ENCODE data around the gene RRN3. TPM values are rescaled to one million over a fixed set of nuclear protein-coding genes. Genes with fewer than 3 reads are reported as not detected.
"Not testable (repeated sequence)": the region's sequence is repeated elsewhere in the genome, so short reads cannot be mapped to it uniquely, and the experiment has no call there.

Gene RRN3
- total RNA-seq, 4 donors from 2014 or later, result 13.5 to 33.0 (median 24.0) TPM

- in situ Hi-C loops (cut with MboI; ENCODE audit: low pct_ligation_motif_present in 1 of 4, low pct_unique_long_range_greater_than_20kb in 1 of 4, low sequenced_read_pairs in 3 of 4); H3K36me3 ChIP-seq: not testable (repeated sequence)
These were observed 5.4 kb upstream of the RRN3 start for GRCh38 chr16:15099366-15099909.

GRCh38 chr16:15096583-15096972 lies 2.5 kb upstream of the RRN3 start:
- peaks cover 9 to 18% (median 12%) of the 10 kb centered on the region in 4 donors for H3K4me1 ChIP-seq
- H3K36me3 ChIP-seq; H3K27me3 ChIP-seq; H3K9me3 ChIP-seq; H3K4me3 ChIP-seq; in situ Hi-C loops (cut with MboI; ENCODE audit: low pct_ligation_motif_present in 1 of 4, low pct_unique_long_range_greater_than_20kb in 1 of 4, low sequenced_read_pairs in 3 of 4); H3K27ac ChIP-seq; DNase-seq; intact Hi-C loops (cut with DNase I; ENCODE audit: low total_unique reads): not testable (repeated sequence)
- WGBS, 2 donors (ENCODE audit: low coverage in 1 of 2), result 88 to 93% methylated on average over 8 to 9 of the region's 9 CpGs

More at GRCh38 chr16:15099366-15099909, 5.4 kb upstream of the RRN3 start:
- intact Hi-C loops (cut with DNase I; ENCODE audit: low total_unique reads); H3K4me1 ChIP-seq; H3K9me3 ChIP-seq; DNase-seq; H3K27me3 ChIP-seq; H3K4me3 ChIP-seq; H3K27ac ChIP-seq: not testable (repeated sequence)
- WGBS, 2 donors (ENCODE audit: low coverage in 1 of 2), result 81 to 92% methylated on average over 2 of the region's 2 CpGs

- Histone ChIP-seq H3K4me1 (peaks cover 9 to 18% (median 12%) of the 10 kb centered on the region in 4 donors), H3K27ac (peak overlapping the region; percentile 84 to 91 (median 87)), H3K4me3 (peak overlapping the region; percentile 54 to 69 (median 56))
- 0 to 8% methylated on average over 2 to 13 of the region's 14 CpGs for WGBS, 2 donors (ENCODE audit: low coverage in 1 of 2)
- H3K27me3 ChIP-seq; DNase-seq; H3K36me3 ChIP-seq; H3K9me3 ChIP-seq; in situ Hi-C loops (cut with MboI; ENCODE audit: low pct_ligation_motif_present in 1 of 4, low pct_unique_long_range_greater_than_20kb in 1 of 4, low sequenced_read_pairs in 3 of 4); intact Hi-C loops (cut with DNase I; ENCODE audit: low total_unique reads): not testable (repeated sequence)
These were observed 509 bp downstream of the RRN3 start for GRCh38 chr16:15093571-15093954.

DNA sequence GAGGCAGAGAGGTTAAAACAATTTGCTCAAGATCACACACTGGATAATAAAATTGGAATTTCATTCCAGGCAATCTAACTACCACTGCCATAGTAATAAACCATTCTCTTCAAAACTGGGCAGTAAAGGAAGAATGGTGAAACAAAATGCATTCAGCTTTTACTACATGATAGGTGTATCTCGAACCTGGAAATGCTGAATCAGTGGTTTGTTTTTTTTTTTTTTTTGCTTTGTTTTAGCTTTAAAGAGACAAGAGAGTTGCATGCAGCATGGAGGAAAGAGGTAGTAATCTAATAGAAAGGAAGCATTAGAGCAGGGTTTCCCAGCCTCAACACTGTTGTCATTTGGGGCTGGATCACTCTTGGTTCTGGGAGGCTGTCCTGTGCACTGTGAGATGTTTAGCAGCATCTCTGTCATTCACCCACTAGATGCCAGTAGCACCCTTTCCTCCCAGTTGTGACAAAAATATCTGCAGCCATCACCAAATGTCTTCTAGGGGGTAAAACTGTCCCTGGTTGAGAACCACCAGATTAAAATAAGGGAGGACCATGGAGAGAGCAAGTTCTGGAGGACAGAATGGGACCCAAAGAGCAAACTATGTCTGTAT lies 3.3 kb downstream of the RRN3 start:
- 45 to 72% methylated on average over 1 of the region's 1 CpG for WGBS, 2 donors (ENCODE audit: low coverage in 1 of 2)
- in situ Hi-C loops (cut with MboI; ENCODE audit: low pct_ligation_motif_present in 1 of 4, low pct_unique_long_range_greater_than_20kb in 1 of 4, low sequenced_read_pairs in 3 of 4); H3K27ac ChIP-seq; H3K9me3 ChIP-seq; DNase-seq; H3K27me3 ChIP-seq; H3K4me3 ChIP-seq; intact Hi-C loops (cut with DNase I; ENCODE audit: low total_unique reads): not testable (repeated sequence)
- Histone ChIP-seq H3K4me1 (peaks cover 9 to 18% (median 11%) of the 10 kb centered on the region in 4 donors), H3K36me3 (peaks cover 0 to 12% (median 0%) of the 10 kb centered on the region in 4 donors)

- H3K27ac ChIP-seq; DNase-seq; H3K9me3 ChIP-seq; H3K4me1 ChIP-seq; intact Hi-C loops (cut with DNase I; ENCODE audit: low total_unique reads); H3K27me3 ChIP-seq; H3K4me3 ChIP-seq; in situ Hi-C loops (cut with MboI; ENCODE audit: low pct_ligation_motif_present in 1 of 4, low pct_unique_long_range_greater_than_20kb in 1 of 4, low sequenced_read_pairs in 3 of 4): not testable (repeated sequence)
- H3K36me3 ChIP-seq, result peaks cover 0 to 20% (median 7%) of the 10 kb centered on the region in 4 donors
- 74 to 100% methylated on average over 1 to 3 of the region's 3 CpGs for WGBS, 2 donors (ENCODE audit: low coverage in 1 of 2)
These were observed 11.3 kb downstream of the RRN3 start for GRCh38 chr16:15082788-15083187.

GRCh38 chr16:15080883-15081282 lies 13.2 kb downstream of the RRN3 start:
- H3K9me3 ChIP-seq; H3K4me1 ChIP-seq; H3K27me3 ChIP-seq; DNase-seq; intact Hi-C loops (cut with DNase I; ENCODE audit: low total_unique reads); H3K27ac ChIP-seq; in situ Hi-C loops (cut with MboI; ENCODE audit: low pct_ligation_motif_present in 1 of 4, low pct_unique_long_range_greater_than_20kb in 1 of 4, low sequenced_read_pairs in 3 of 4); H3K4me3 ChIP-seq: not testable (repeated sequence)
- WGBS, 2 donors (ENCODE audit: low coverage in 1 of 2), result 75 to 96% methylated on average over 1 of the region's 1 CpG
- peaks cover 0 to 20% (median 8%) of the 10 kb centered on the region in 4 donors for H3K36me3 ChIP-seq

DNA sequence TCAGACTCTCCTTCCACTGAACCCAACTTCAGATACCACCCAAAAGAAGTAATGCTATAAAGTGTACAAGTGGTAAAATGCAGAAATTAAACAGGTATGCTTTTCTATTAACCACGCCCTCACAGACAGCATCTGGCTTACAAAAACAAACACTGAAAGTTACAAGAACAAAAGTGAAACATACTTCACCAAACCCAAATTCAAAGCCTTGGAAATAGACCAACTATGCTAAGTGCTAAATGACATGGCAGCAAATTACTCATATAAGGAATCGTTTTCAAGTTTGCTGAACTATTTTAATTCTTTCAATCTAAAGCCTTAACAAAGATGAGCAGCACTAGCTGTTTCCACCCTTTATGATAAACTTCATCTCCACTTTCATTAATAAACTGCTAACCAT lies 17.9 kb downstream of the RRN3 start:
- 52 to 55% methylated on average over 2 of the region's 2 CpGs for WGBS, 2 donors (ENCODE audit: low coverage in 1 of 2)
- H3K9me3 ChIP-seq; H3K27me3 ChIP-seq; in situ Hi-C loops (cut with MboI; ENCODE audit: low pct_ligation_motif_present in 1 of 4, low pct_unique_long_range_greater_than_20kb in 1 of 4, low sequenced_read_pairs in 3 of 4); H3K4me3 ChIP-seq; H3K27ac ChIP-seq; intact Hi-C loops (cut with DNase I; ENCODE audit: low total_unique reads); DNase-seq; H3K4me1 ChIP-seq: not testable (repeated sequence)
- peaks cover 0 to 32% (median 16%) of the 10 kb centered on the region in 4 donors for H3K36me3 ChIP-seq

GRCh38 chr16:15073101-15073500 lies 21.0 kb downstream of the RRN3 start:
- intact Hi-C loops (cut with DNase I; ENCODE audit: low total_unique reads) (no loop called here), in situ Hi-C loops (cut with MboI; ENCODE audit: low pct_ligation_motif_present in 1 of 4, low pct_unique_long_range_greater_than_20kb in 1 of 4, low sequenced_read_pairs in 3 of 4) (no loop called here)
- TF ChIP-seq POLR2AphosphoS5 (IDR thresholded peaks at IDR 0.05) (no peak), EP300 (IDR thresholded peaks at IDR 0.05; ENCODE audit: low read depth) (no peak), POLR2A (IDR thresholded peaks at IDR 0.05) (no peak)
- TF ChIP-seq, protein P1, sequence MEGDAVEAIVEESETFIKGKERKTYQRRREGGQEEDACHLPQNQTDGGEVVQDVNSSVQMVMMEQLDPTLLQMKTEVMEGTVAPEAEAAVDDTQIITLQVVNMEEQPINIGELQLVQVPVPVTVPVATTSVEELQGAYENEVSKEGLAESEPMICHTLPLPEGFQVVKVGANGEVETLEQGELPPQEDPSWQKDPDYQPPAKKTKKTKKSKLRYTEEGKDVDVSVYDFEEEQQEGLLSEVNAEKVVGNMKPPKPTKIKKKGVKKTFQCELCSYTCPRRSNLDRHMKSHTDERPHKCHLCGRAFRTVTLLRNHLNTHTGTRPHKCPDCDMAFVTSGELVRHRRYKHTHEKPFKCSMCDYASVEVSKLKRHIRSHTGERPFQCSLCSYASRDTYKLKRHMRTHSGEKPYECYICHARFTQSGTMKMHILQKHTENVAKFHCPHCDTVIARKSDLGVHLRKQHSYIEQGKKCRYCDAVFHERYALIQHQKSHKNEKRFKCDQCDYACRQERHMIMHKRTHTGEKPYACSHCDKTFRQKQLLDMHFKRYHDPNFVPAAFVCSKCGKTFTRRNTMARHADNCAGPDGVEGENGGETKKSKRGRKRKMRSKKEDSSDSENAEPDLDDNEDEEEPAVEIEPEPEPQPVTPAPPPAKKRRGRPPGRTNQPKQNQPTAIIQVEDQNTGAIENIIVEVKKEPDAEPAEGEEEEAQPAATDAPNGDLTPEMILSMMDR (IDR thresholded peaks at IDR 0.05), result no peak
- Histone ChIP-seq H3K9me3 (no peaks in the 10 kb centered on the region), H3K36me3 (peaks cover 0 to 47% (median 19%) of the 10 kb centered on the region in 4 donors), H3K27me3 (no peaks in the 10 kb centered on the region), H3K4me1 (no peaks in the 10 kb centered on the region), H3K4me3 (no peak overlapping the region), H3K27ac (no peak overlapping the region)
- 81 to 86% methylated on average over 5 to 6 of the region's 6 CpGs for WGBS, 2 donors (ENCODE audit: low coverage in 1 of 2)
- no peak for DNase-seq
